Neural progenitor cell (in vitro differentiated cells): ENCODE data around the gene DNAAF5. TPM values are rescaled to one million over a fixed set of nuclear protein-coding genes. Genes with fewer than 3 reads are reported as not detected.

Experiments
- DNase-seq: peaks from one replicate; pipeline ENCODE4 v3.0.0-alpha.2; 2016; ENCODE audit warnings: low spot score
- H2AFZ ChIP-seq: fragments of 200-600 bp; sonication (generic); replicated peaks from 2 replicates; pipeline ENCODE4 v1.6.1; 2016; ENCODE audit warnings: antibody characterized with exemption
- H3F3A ChIP-seq: fragments of 200-600 bp; sonication (generic); 2 replicates; pipeline ENCODE4 v1.6.1; 2016; ENCODE audit warnings: antibody characterized with exemption, low read depth
- H3K27ac ChIP-seq: fragments of 200-600 bp; sonication (generic); 2 replicates; pipeline ENCODE4 v1.5.1; 2016; ENCODE audit warnings: mild to moderate bottlenecking
- H3K27me3 ChIP-seq: fragments of 200-600 bp; sonication (generic); 2 replicates; pipeline ENCODE4 v1.6.1; 2016; ENCODE audit warnings: mild to moderate bottlenecking, moderate library complexity
- H3K36me3 ChIP-seq: fragments of 200-600 bp; sonication (generic); 2 replicates; pipeline ENCODE4 v1.5.1; 2016
- H3K4me1 ChIP-seq: fragments of 200-600 bp; sonication (generic); 2 replicates; pipeline ENCODE4 v1.6.1; 2016; ENCODE audit warnings: mixed run types
- H3K4me2 ChIP-seq: fragments of 200-600 bp; sonication (generic); 2 replicates; pipeline ENCODE4 v1.6.1; 2016
- H3K4me3 ChIP-seq: fragments of 200-600 bp; sonication (generic); 2 replicates; pipeline ENCODE4 v1.5.1; 2016
- H3K79me2 ChIP-seq: fragments of 200-600 bp; sonication (generic); 2 replicates; pipeline ENCODE4 v1.6.1; 2016; ENCODE audit warnings: low read depth
- H3K9ac ChIP-seq: fragments of 200-600 bp; sonication (generic); 2 replicates; pipeline ENCODE4 v1.6.1; 2016
- H3K9me3 ChIP-seq: fragments of 200-600 bp; sonication (generic); 2 replicates; pipeline ENCODE4 v1.5.1; 2016; ENCODE audit warnings: low read depth
- H4K20me1 ChIP-seq: fragments of 200-600 bp; sonication (generic); 2 replicates; pipeline ENCODE4 v1.6.1; 2016; ENCODE audit warnings: low read depth
- H3K27ac Mint-ChIP-seq: 3 replicates; pipeline ENCODE4 v1.8.0; 2021; ENCODE audit warnings: mixed read lengths
- H3K27me3 Mint-ChIP-seq: 2 replicates; pipeline ENCODE4 v1.8.0; 2022; ENCODE audit warnings: low read depth, mild to moderate bottlenecking, inconsistent platforms, moderate library complexity, mixed read lengths; ENCODE audit not compliant: insufficient read depth
- H3K36me3 Mint-ChIP-seq: 3 replicates; pipeline ENCODE4 v1.8.0; 2021; ENCODE audit warnings: mixed read lengths
- H3K4me1 Mint-ChIP-seq: 3 replicates; pipeline ENCODE4 v1.8.0; 2021; ENCODE audit warnings: mixed read lengths
- H3K4me3 Mint-ChIP-seq: 3 replicates; pipeline ENCODE4 v1.8.0; 2021; ENCODE audit warnings: mild to moderate bottlenecking, moderate library complexity, mixed read lengths
- H3K9me3 Mint-ChIP-seq: 3 replicates; pipeline ENCODE4 v1.8.0; 2020; ENCODE audit warnings: mixed read lengths
- EZH2 ChIP-seq: fragments of 200-600 bp; sonication (generic); IDR thresholded peaks from 2 replicates; pipeline ENCODE4 v1.6.1; 2017; ENCODE audit warnings: antibody characterized with exemption, mild to moderate bottlenecking, moderate library complexity
- EZH2phosphoT487 ChIP-seq: fragments of 200-600 bp; sonication (generic); IDR thresholded peaks from 2 replicates; pipeline ENCODE4 v1.6.1; 2017; ENCODE audit warnings: antibody characterized with exemption
- total RNA-seq: library from RNA; depleted of rRNA; stranded (reverse); fragments of >200 nt; gene quantifications from 2 replicates; pipeline ENCODE4 v1.2.3, GENCODE V29; 2015; ENCODE audit warnings: low replicate concordance
- TF ChIP-seq, protein P1 (sequence below): fragments of 200-600 bp; sonication (generic); IDR thresholded peaks from 2 replicates; pipeline ENCODE4 v1.5.1; 2017; ENCODE audit warnings: antibody characterized with exemption, mild to moderate bottlenecking

The DNAAF5 gene
- total RNA-seq, 1 donor from 2014 or later, result 23.5 TPM

DNA sequence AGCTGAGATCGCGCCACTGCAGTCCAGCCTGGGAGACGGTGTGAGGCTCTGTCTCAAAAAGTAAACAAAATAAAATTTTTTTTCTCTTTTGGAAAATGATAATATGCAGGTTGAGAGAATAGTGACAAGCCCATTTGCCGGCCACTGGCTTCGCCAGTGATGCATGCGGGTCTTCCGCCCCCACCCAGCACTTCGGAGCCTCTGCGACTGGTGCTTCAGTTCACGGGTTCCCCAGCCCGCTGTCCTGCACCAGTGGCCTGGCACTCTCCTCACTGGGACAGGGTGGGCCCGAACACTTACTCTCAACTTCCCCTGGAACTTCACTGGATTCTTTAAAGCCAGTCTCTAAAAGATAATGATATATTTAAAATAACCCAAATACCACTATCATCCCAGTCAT lies 108.5 kb downstream of the DNAAF5 start:
- Histone ChIP-seq H3K4me3 (no peak overlapping the region), H3K9me3 (no peaks in the 10 kb centered on the region), H3K27ac (no peak overlapping the region), H3K9ac (no peak overlapping the region), H3K79me2 (peaks cover 89% of the 10 kb centered on the region), H4K20me1 (peaks cover 75% of the 10 kb centered on the region), H3K27me3 (no peaks in the 10 kb centered on the region), H3K4me2 (no peak overlapping the region), H2AFZ (no peak overlapping the region), H3K4me1 (no peaks in the 10 kb centered on the region), H3F3A (no peaks in the 10 kb centered on the region), H3K36me3 (no peaks in the 10 kb centered on the region)
- Mint-ChIP-seq H3K27me3 (peaks cover 4% of the 10 kb centered on the region), H3K27ac (no peak overlapping the region), H3K4me3 (no peak overlapping the region), H3K4me1 (peaks cover 20% of the 10 kb centered on the region), H3K36me3 (peaks cover 10% of the 10 kb centered on the region), H3K9me3 (no peaks in the 10 kb centered on the region)
- TF ChIP-seq EZH2phosphoT487 (no peak), EZH2 (no peak)
- TF ChIP-seq, protein P1, sequence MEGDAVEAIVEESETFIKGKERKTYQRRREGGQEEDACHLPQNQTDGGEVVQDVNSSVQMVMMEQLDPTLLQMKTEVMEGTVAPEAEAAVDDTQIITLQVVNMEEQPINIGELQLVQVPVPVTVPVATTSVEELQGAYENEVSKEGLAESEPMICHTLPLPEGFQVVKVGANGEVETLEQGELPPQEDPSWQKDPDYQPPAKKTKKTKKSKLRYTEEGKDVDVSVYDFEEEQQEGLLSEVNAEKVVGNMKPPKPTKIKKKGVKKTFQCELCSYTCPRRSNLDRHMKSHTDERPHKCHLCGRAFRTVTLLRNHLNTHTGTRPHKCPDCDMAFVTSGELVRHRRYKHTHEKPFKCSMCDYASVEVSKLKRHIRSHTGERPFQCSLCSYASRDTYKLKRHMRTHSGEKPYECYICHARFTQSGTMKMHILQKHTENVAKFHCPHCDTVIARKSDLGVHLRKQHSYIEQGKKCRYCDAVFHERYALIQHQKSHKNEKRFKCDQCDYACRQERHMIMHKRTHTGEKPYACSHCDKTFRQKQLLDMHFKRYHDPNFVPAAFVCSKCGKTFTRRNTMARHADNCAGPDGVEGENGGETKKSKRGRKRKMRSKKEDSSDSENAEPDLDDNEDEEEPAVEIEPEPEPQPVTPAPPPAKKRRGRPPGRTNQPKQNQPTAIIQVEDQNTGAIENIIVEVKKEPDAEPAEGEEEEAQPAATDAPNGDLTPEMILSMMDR, result no peak
- DNase-seq, result no peak

- H3K27me3 ChIP-seq, result no peaks in the 10 kb centered on the region
- H3K4me1 Mint-ChIP-seq, result peaks cover 20% of the 10 kb centered on the region
- H3K9ac ChIP-seq, result no peak overlapping the region
- no peak overlapping the region for H3K4me3 Mint-ChIP-seq
- H3K4me2 ChIP-seq, result no peak overlapping the region
- no peaks in the 10 kb centered on the region for H3K9me3 ChIP-seq
- H3F3A ChIP-seq, result no peaks in the 10 kb centered on the region
- H3K27ac Mint-ChIP-seq, result no peak overlapping the region
- H3K27me3 Mint-ChIP-seq, result peaks cover 6% of the 10 kb centered on the region
- H2AFZ ChIP-seq, result no peak overlapping the region
- H3K4me3 ChIP-seq, result no peak overlapping the region
- peaks cover 10% of the 10 kb centered on the region for H3K36me3 Mint-ChIP-seq
- H3K27ac ChIP-seq, result no peak overlapping the region
- no peaks in the 10 kb centered on the region for H3K4me1 ChIP-seq
- H3K36me3 ChIP-seq, result no peaks in the 10 kb centered on the region
- TF ChIP-seq EZH2phosphoT487 (no peak), EZH2 (no peak)
- TF ChIP-seq, protein P1, result no peak
- H3K79me2 ChIP-seq, result peaks cover 82% of the 10 kb centered on the region
- H3K9me3 Mint-ChIP-seq, result no peaks in the 10 kb centered on the region
- H4K20me1 ChIP-seq, result peaks cover 68% of the 10 kb centered on the region
- no peak for DNase-seq
Measured at GRCh38 chr7:835485-836401, 109.2 kb downstream of the DNAAF5 start.

Other genes starting within 250 kb of the DNAAF5 start
- gene PDGFA, start 206.9 kb upstream of the DNAAF5 start, total RNA-seq, result 9.8 and 13.7 TPM in 2 replicates
- 11.8 and 15.6 TPM in 2 replicates for gene PRKAR1B, start 582 bp downstream of the DNAAF5 start, total RNA-seq
- 104 and 131 TPM in 2 replicates for gene SUN1, start 105.8 kb downstream of the DNAAF5 start, total RNA-seq
- 17.2 and 35.7 TPM in 2 replicates for gene GET4, start 149.9 kb downstream of the DNAAF5 start, total RNA-seq
- 0.30 and 2.0 TPM in 2 replicates for gene ADAP1, start 228.0 kb downstream of the DNAAF5 start, total RNA-seq
- 15.1 and 17.9 TPM in 2 replicates for gene COX19, start 248.8 kb downstream of the DNAAF5 start, total RNA-seq